Smooth muscle cell (in vitro differentiated cells): ENCODE results near the gene PHACTR3. TPM values are rescaled to one million over a fixed set of nuclear protein-coding genes. Genes with fewer than 3 reads are reported as not detected.

Source experiments
- DNase-seq: peaks from one replicate; lab custom pipeline; 2025; ENCODE audit not compliant: unreplicated experiment; lab: John Stamatoyannopoulos, UW
- H2AFZ ChIP-seq: fragments of 200-600 bp; sonication (generic); 2 replicates; pipeline ENCODE4 v1.6.0; 2016; ENCODE audit warnings: antibody characterized with exemption, low read depth, mild to moderate bottlenecking
- H3F3A ChIP-seq: fragments of 200-600 bp; sonication (generic); 2 replicates; pipeline ENCODE4 v1.6.0; 2017; ENCODE audit warnings: antibody characterized with exemption, low read depth
- H3K27ac ChIP-seq: fragments of 200-600 bp; sonication (generic); 2 replicates; pipeline ENCODE4 v1.5.1; 2016; ENCODE audit warnings: low read depth, mild to moderate bottlenecking
- H3K27me3 ChIP-seq: fragments of 200-600 bp; sonication (generic); 2 replicates; pipeline ENCODE4 v1.6.1; 2016; ENCODE audit warnings: low read depth, mild to moderate bottlenecking
- H3K36me3 ChIP-seq: fragments of 200-600 bp; sonication (generic); 2 replicates; pipeline ENCODE4 v1.5.1; 2016; ENCODE audit warnings: low read depth
- H3K4me1 ChIP-seq: fragments of 200-600 bp; sonication (generic); 2 replicates; pipeline ENCODE4 v1.5.1; 2016; ENCODE audit warnings: low read depth
- H3K4me2 ChIP-seq: fragments of 200-600 bp; sonication (generic); 2 replicates; pipeline ENCODE4 v1.6.0; 2016; ENCODE audit warnings: mild to moderate bottlenecking
- H3K4me3 ChIP-seq: fragments of 200-600 bp; sonication (generic); 2 replicates; pipeline ENCODE4 v1.5.1; 2016; ENCODE audit warnings: mild to moderate bottlenecking
- H3K79me2 ChIP-seq: fragments of 200-600 bp; sonication (generic); 2 replicates; pipeline ENCODE4 v1.6.0; 2016; ENCODE audit warnings: low read depth, mild to moderate bottlenecking
- H3K9ac ChIP-seq: fragments of 200-600 bp; sonication (generic); 2 replicates; pipeline ENCODE4 v1.6.0; 2016; ENCODE audit warnings: low read depth
- H3K9me3 ChIP-seq: fragments of 200-600 bp; sonication (generic); replicated peaks from 2 replicates; pipeline ENCODE4 v1.5.1; 2016; ENCODE audit warnings: low read depth
- H4K20me1 ChIP-seq: fragments of 200-600 bp; sonication (generic); 2 replicates; pipeline ENCODE4 v1.6.0; 2016; ENCODE audit warnings: low read depth
- WGBS: methylation state at CpG from one replicate; pipeline ENCODE4 v1.1.7; 2016; ENCODE audit warnings: low lambda C conversion rate; 5-methylcytosine and 5-hydroxymethylcytosine counted together
- polyA plus RNA-seq: library from polyadenylated mRNA; unstranded; fragments of >200 nt; fragmentation: Nextera tagmentation; extraction: Ambion mirVana; gene quantifications from 2 replicates; pipeline ENCODE4 v1.2.1, GENCODE V29; 2016
- total RNA-seq: library from RNA; depleted of rRNA; stranded (reverse); fragments of >200 nt; gene quantifications from 2 replicates; pipeline ENCODE4 v1.2.3, GENCODE V29; 2014
- TF ChIP-seq, protein P1 (sequence below): fragments of 200-600 bp; sonication (generic); IDR thresholded peaks from 2 replicates; pipeline ENCODE4 v1.5.1; 2017; ENCODE audit warnings: borderline replicate concordance, mild to moderate bottlenecking, antibody characterized with exemption; ENCODE audit not compliant: insufficient read depth, poor library complexity, severe bottlenecking

The PHACTR3 gene
- total and polyA plus RNA-seq, 2 experiments from 2014 or later, result 0.76 to 2.6 TPM

DNA sequence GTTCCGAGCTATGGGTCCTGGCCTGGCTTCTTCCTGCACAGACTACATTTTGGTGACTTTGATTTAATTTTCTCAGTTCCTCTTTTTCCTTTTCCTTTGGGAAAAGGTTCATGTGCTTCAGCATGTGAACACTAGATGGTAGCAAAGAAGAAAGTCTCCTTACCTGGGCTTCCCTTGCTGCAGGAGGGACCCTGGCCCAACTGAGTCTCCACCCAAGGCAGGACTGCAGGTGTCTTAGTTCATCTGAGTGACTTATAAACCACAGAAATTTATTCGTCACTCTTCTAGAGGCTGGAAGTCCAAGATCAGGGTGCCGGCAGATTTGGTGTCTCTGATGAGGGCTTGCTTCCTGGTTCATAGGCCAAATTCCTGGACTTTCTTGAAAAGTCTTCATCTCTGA, 165.9 kb downstream of the PHACTR3 start:
- no peak for DNase-seq
- no peaks in the 10 kb centered on the region for H3K79me2 ChIP-seq
- no peaks in the 10 kb centered on the region for H3F3A ChIP-seq
- TF ChIP-seq, protein P1, sequence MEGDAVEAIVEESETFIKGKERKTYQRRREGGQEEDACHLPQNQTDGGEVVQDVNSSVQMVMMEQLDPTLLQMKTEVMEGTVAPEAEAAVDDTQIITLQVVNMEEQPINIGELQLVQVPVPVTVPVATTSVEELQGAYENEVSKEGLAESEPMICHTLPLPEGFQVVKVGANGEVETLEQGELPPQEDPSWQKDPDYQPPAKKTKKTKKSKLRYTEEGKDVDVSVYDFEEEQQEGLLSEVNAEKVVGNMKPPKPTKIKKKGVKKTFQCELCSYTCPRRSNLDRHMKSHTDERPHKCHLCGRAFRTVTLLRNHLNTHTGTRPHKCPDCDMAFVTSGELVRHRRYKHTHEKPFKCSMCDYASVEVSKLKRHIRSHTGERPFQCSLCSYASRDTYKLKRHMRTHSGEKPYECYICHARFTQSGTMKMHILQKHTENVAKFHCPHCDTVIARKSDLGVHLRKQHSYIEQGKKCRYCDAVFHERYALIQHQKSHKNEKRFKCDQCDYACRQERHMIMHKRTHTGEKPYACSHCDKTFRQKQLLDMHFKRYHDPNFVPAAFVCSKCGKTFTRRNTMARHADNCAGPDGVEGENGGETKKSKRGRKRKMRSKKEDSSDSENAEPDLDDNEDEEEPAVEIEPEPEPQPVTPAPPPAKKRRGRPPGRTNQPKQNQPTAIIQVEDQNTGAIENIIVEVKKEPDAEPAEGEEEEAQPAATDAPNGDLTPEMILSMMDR, result no peak
- H3K4me2 ChIP-seq, result no peak overlapping the region
- WGBS, result 64% methylated on average over 3 of the region's 3 CpGs
- H3K9ac ChIP-seq, result no peak overlapping the region
- no peak overlapping the region for H3K27ac ChIP-seq
- no peaks in the 10 kb centered on the region for H3K36me3 ChIP-seq
- H3K27me3 ChIP-seq, result no peaks in the 10 kb centered on the region
- H4K20me1 ChIP-seq, result no peaks in the 10 kb centered on the region
- no peak overlapping the region for H2AFZ ChIP-seq
- no peaks in the 10 kb centered on the region for H3K9me3 ChIP-seq
- H3K4me3 ChIP-seq, result no peak overlapping the region
- H3K4me1 ChIP-seq, result no peaks in the 10 kb centered on the region

GRCh38 chr20:59770851-59771250, 166.5 kb downstream of the PHACTR3 start:
- H3K27me3 ChIP-seq, result no peaks in the 10 kb centered on the region
- no peak overlapping the region for H3K4me3 ChIP-seq
- no peaks in the 10 kb centered on the region for H3K9me3 ChIP-seq
- no peak overlapping the region for H3K27ac ChIP-seq
- H3F3A ChIP-seq, result no peaks in the 10 kb centered on the region
- no peaks in the 10 kb centered on the region for H4K20me1 ChIP-seq
- H3K4me1 ChIP-seq, result no peaks in the 10 kb centered on the region
- no peak overlapping the region for H2AFZ ChIP-seq
- no peaks in the 10 kb centered on the region for H3K36me3 ChIP-seq
- 90% methylated on average over 7 of the region's 7 CpGs for WGBS
- no peak overlapping the region for H3K4me2 ChIP-seq
- no peak overlapping the region for H3K9ac ChIP-seq
- no peaks in the 10 kb centered on the region for H3K79me2 ChIP-seq
- DNase-seq, result no peak
- TF ChIP-seq, protein P1, result no peak

GRCh38 chr20:59771506-59772372, 167.4 kb downstream of the PHACTR3 start:
- H3K27me3 ChIP-seq, result no peaks in the 10 kb centered on the region
- H4K20me1 ChIP-seq, result no peaks in the 10 kb centered on the region
- no peaks in the 10 kb centered on the region for H3K36me3 ChIP-seq
- no peaks in the 10 kb centered on the region for H3K79me2 ChIP-seq
- no peaks in the 10 kb centered on the region for H3F3A ChIP-seq
- no peak overlapping the region for H3K27ac ChIP-seq
- H3K9me3 ChIP-seq, result no peaks in the 10 kb centered on the region
- H3K4me2 ChIP-seq, result no peak overlapping the region
- DNase-seq, result no peak
- TF ChIP-seq, protein P1, result no peak
- no peak overlapping the region for H3K9ac ChIP-seq
- no peak overlapping the region for H3K4me3 ChIP-seq
- H2AFZ ChIP-seq, result no peak overlapping the region
- H3K4me1 ChIP-seq, result no peaks in the 10 kb centered on the region
- whole genome bisulfite sequencing, result 84% methylated on average over 8 of the region's 11 CpGs

GRCh38 chr20:59772373-59772705, 168.0 kb downstream of the PHACTR3 start:
- Histone ChIP-seq H3K4me1 (no peaks in the 10 kb centered on the region), H3K79me2 (no peaks in the 10 kb centered on the region), H3K36me3 (no peaks in the 10 kb centered on the region), H3K27ac (no peak overlapping the region), H2AFZ (no peak overlapping the region), H3K9ac (no peak overlapping the region), H4K20me1 (no peaks in the 10 kb centered on the region), H3K4me3 (no peak overlapping the region), H3K27me3 (no peaks in the 10 kb centered on the region), H3F3A (no peaks in the 10 kb centered on the region), H3K4me2 (no peak overlapping the region), H3K9me3 (no peaks in the 10 kb centered on the region)
- no peak for DNase-seq
- 59% methylated on average over 6 of the region's 6 CpGs for WGBS
- TF ChIP-seq, protein P1, result no peak
